Glutamatergic neuron (in vitro differentiated cells): Measurements from ENCODE around the gene PDE2A. TPM values are rescaled to one million over a fixed set of nuclear protein-coding genes. Genes with fewer than 3 reads are reported as not detected.

Experiments
- DNase-seq: peaks from one replicate; pipeline ENCODE4 v3.0.0; 2022
- H3K27ac Mint-ChIP-seq: one replicate; pipeline ENCODE4 v1.8.0; 2020; ENCODE audit warnings: mild to moderate bottlenecking, mixed read lengths, inconsistent platforms; ENCODE audit not compliant: unreplicated experiment
- H3K27me3 Mint-ChIP-seq: one replicate; pipeline ENCODE4 v1.8.0; 2020; ENCODE audit warnings: mild to moderate bottlenecking, moderate library complexity, mixed read lengths, inconsistent platforms; ENCODE audit not compliant: unreplicated experiment
- H3K36me3 Mint-ChIP-seq: one replicate; pipeline ENCODE4 v1.8.0; 2020; ENCODE audit warnings: mild to moderate bottlenecking, mixed read lengths, inconsistent platforms; ENCODE audit not compliant: unreplicated experiment
- H3K4me1 Mint-ChIP-seq: one replicate; pipeline ENCODE4 v1.8.0; 2020; ENCODE audit warnings: mild to moderate bottlenecking, low read depth, mixed read lengths, inconsistent platforms; ENCODE audit not compliant: unreplicated experiment
- H3K4me3 Mint-ChIP-seq: one replicate; pipeline ENCODE4 v1.8.0; 2020; ENCODE audit warnings: mild to moderate bottlenecking, mixed read lengths, inconsistent platforms; ENCODE audit not compliant: unreplicated experiment
- H3K9me3 Mint-ChIP-seq: one replicate; pipeline ENCODE4 v1.8.0; 2020; ENCODE audit warnings: mild to moderate bottlenecking, moderate library complexity, mixed read lengths, inconsistent platforms; ENCODE audit not compliant: unreplicated experiment
- total RNA-seq: library from RNA; stranded (reverse); fragmentation: NEBNext Ultra II Directional; extraction: Animal tissue kit (Norgen Biotek cat#: 25700); gene quantifications from one replicate; pipeline ENCODE4 v1.2.1, GENCODE V29; 2021; ENCODE audit not compliant: unreplicated experiment
- TF ChIP-seq, protein P1 (sequence below): fragments of 200-600 bp; sonication (generic); IDR thresholded peaks from one replicate; pipeline ENCODE4 v1.5.0; 2021; ENCODE audit not compliant: partially characterized antibody, unreplicated experiment

The PDE2A gene
- total RNA-seq, 1 donor from 2014 or later = 16.9 TPM

DNA sequence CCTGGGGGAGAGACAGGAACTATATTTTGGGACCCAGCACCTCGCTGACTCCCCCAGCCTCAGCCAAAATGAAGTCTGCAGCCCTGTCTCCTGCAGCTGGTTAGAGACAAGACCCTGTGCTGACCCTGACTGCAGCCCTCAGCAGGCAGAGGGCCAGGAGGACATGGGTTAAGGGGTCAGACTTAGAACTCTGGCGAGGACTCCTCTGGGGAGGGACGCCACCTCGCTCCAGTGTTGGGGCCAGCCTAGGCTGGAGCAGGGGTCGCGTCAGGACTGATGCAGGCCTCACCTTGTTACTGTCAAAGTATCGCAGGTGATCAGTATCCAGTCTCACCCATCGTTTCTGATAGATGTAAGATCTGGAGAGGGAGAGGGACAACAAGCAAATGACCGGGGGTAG is 36.9 kb upstream of the PDE2A start:
- TF ChIP-seq, protein P1, sequence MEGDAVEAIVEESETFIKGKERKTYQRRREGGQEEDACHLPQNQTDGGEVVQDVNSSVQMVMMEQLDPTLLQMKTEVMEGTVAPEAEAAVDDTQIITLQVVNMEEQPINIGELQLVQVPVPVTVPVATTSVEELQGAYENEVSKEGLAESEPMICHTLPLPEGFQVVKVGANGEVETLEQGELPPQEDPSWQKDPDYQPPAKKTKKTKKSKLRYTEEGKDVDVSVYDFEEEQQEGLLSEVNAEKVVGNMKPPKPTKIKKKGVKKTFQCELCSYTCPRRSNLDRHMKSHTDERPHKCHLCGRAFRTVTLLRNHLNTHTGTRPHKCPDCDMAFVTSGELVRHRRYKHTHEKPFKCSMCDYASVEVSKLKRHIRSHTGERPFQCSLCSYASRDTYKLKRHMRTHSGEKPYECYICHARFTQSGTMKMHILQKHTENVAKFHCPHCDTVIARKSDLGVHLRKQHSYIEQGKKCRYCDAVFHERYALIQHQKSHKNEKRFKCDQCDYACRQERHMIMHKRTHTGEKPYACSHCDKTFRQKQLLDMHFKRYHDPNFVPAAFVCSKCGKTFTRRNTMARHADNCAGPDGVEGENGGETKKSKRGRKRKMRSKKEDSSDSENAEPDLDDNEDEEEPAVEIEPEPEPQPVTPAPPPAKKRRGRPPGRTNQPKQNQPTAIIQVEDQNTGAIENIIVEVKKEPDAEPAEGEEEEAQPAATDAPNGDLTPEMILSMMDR = no peak
- H3K27me3 Mint-ChIP-seq = peaks cover 10% of the 10 kb centered on the region
- no peaks in the 10 kb centered on the region for H3K36me3 Mint-ChIP-seq
- no peak overlapping the region for H3K4me3 Mint-ChIP-seq
- H3K27ac Mint-ChIP-seq = no peak overlapping the region
- DNase-seq = no peak
- H3K9me3 Mint-ChIP-seq = no peaks in the 10 kb centered on the region
- peaks cover 12% of the 10 kb centered on the region for H3K4me1 Mint-ChIP-seq

- Mint-ChIP-seq H3K27me3 (peaks cover 12% of the 10 kb centered on the region), H3K4me1 (peaks cover 13% of the 10 kb centered on the region), H3K9me3 (no peaks in the 10 kb centered on the region), H3K4me3 (no peak overlapping the region), H3K36me3 (no peaks in the 10 kb centered on the region), H3K27ac (no peak overlapping the region)
- DNase-seq = no peak
- TF ChIP-seq, protein P1 = no peak
These were observed 36.1 kb upstream of the PDE2A start for GRCh38 chr11:72710278-72710677.

GRCh38 chr11:72709478-72710238 is 35.4 kb upstream of the PDE2A start:
- Mint-ChIP-seq H3K27ac (no peak overlapping the region), H3K36me3 (no peaks in the 10 kb centered on the region), H3K4me3 (no peak overlapping the region), H3K4me1 (peaks cover 16% of the 10 kb centered on the region), H3K27me3 (peaks cover 14% of the 10 kb centered on the region), H3K9me3 (no peaks in the 10 kb centered on the region)
- no peak for DNase-seq
- TF ChIP-seq, protein P1 = no peak

DNA sequence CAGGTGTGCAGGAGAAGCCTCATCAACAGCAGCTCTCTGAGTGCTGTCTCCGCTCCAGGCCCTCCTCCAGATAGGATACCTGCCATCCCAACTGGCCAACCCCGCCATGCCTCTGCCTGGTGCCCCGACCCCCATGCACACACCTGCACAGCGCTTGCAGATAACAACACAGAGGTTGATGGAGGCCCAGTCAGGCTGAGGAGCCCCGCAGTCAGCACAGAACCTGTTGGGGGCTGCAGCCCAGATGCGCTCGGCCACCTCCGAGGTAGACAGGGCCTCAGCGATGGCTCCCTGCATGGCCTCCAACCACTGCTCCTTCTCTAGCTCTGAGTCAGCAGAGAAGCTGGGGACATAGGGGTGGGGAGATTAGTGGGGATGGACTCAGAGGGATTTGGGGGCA is 32.8 kb upstream of the PDE2A start:
- Mint-ChIP-seq H3K4me1 (peaks cover 14% of the 10 kb centered on the region), H3K36me3 (no peaks in the 10 kb centered on the region), H3K9me3 (peaks cover 2% of the 10 kb centered on the region), H3K4me3 (no peak overlapping the region), H3K27ac (no peak overlapping the region), H3K27me3 (peaks cover 14% of the 10 kb centered on the region)
- TF ChIP-seq, protein P1 = no peak
- no peak for DNase-seq

DNA sequence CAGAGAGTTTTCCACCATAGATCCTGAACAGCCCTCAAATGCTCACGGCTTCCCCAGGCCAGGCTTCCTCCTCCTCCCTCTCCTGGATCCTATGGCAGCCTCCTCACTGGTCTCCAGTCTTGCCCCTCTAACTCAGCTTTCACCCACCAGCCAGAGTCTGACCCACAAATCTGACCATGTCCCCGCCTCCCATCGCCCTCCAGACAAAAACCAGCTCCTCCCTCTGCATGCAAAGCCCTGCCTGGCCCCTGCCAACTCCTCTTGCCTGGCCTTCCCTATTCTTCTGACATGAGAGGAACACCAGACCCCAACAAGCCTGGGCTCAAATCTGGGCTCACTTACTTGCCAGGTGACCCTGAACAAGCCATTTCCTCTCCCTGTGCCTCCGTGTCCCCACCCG is 32.4 kb upstream of the PDE2A start:
- DNase-seq = no peak
- TF ChIP-seq, protein P1 = no peak
- no peak overlapping the region for H3K27ac Mint-ChIP-seq
- no peaks in the 10 kb centered on the region for H3K36me3 Mint-ChIP-seq
- H3K9me3 Mint-ChIP-seq = peaks cover 2% of the 10 kb centered on the region
- H3K4me3 Mint-ChIP-seq = no peak overlapping the region
- H3K4me1 Mint-ChIP-seq = peaks cover 14% of the 10 kb centered on the region
- peaks cover 14% of the 10 kb centered on the region for H3K27me3 Mint-ChIP-seq
